ENCODE data around the gene ITGB5. TPM values are rescaled to one million over a fixed set of nuclear protein-coding genes. Genes with fewer than 3 reads are reported as not detected.

The ITGB5 gene
- total RNA-seq, 1 donor = 229 TPM

- no peak for TF ChIP-seq CTCF (IDR thresholded peaks at IDR 0.05; ENCODE audit: insufficient read depth, low read depth, low read length)
- no peak for DNase-seq (ENCODE audit: low read depth)
- H3K4me3 ChIP-seq (ENCODE audit: low read depth, low read length) = no peak overlapping the region
These were observed 65.8 kb downstream of the ITGB5 start for GRCh38 chr3:124821356-124821755.

GRCh38 chr3:124818398-124819091, 68.6 kb downstream of the ITGB5 start:
- no peak overlapping the region for H3K4me3 ChIP-seq (ENCODE audit: low read depth, low read length)
- TF ChIP-seq CTCF (IDR thresholded peaks at IDR 0.05; ENCODE audit: insufficient read depth, low read depth, low read length) = no peak
- DNase-seq (ENCODE audit: low read depth) = peak; percentile 93

- DNase-seq (ENCODE audit: low read depth) = no peak
- TF ChIP-seq CTCF (IDR thresholded peaks at IDR 0.05; ENCODE audit: insufficient read depth, low read depth, low read length) = no peak
- H3K4me3 ChIP-seq (ENCODE audit: low read depth, low read length) = no peak overlapping the region
These were observed 70.1 kb downstream of the ITGB5 start for GRCh38 chr3:124817079-124817478.

- no peak for TF ChIP-seq CTCF (IDR thresholded peaks at IDR 0.05; ENCODE audit: insufficient read depth, low read depth, low read length)
- H3K4me3 ChIP-seq (ENCODE audit: low read depth, low read length) = no peak overlapping the region
- DNase-seq (ENCODE audit: low read depth) = no peak
These were observed 71.0 kb downstream of the ITGB5 start for GRCh38 chr3:124816206-124816605.

GRCh38 chr3:124815781-124816180, 71.4 kb downstream of the ITGB5 start:
- no peak for DNase-seq (ENCODE audit: low read depth)
- no peak overlapping the region for H3K4me3 ChIP-seq (ENCODE audit: low read depth, low read length)
- no peak for TF ChIP-seq CTCF (IDR thresholded peaks at IDR 0.05; ENCODE audit: insufficient read depth, low read depth, low read length)

- H3K4me3 ChIP-seq (ENCODE audit: low read depth, low read length) = no peak overlapping the region
- DNase-seq (ENCODE audit: low read depth) = peak; percentile 77
- no peak for TF ChIP-seq CTCF (IDR thresholded peaks at IDR 0.05; ENCODE audit: insufficient read depth, low read depth, low read length)
These were observed 72.3 kb downstream of the ITGB5 start for GRCh38 chr3:124814620-124815421.
